Fibroblast of mammary gland (primary cell): ENCODE measurements around the gene TMC1.

Experiments
- DNase-seq: peaks from one replicate; pipeline ENCODE4 v3.0.0-alpha.2; 2010; ENCODE audit warnings: low read depth
- H3K4me3 ChIP-seq: 2 replicates; pipeline ENCODE4 v1.5.1; 2011; ENCODE audit warnings: low read depth, mild to moderate bottlenecking, low read length, moderate library complexity; ENCODE audit not compliant: control insufficient read depth
- CTCF ChIP-seq: conservative IDR thresholded peaks from 2 replicates; pipeline ENCODE4 v1.5.1; 2011; ENCODE audit warnings: low read depth, low read length, inconsistent platforms; ENCODE audit not compliant: control insufficient read depth, insufficient read depth

TMC1 gene

GRCh38 chr9:72661401-72662135 is 140.2 kb downstream of the TMC1 start:
- peak; percentile 73 for DNase-seq
- no peak overlapping the region for H3K4me3 ChIP-seq
- TF ChIP-seq CTCF: no peak

- TF ChIP-seq CTCF: no peak
- H3K4me3 ChIP-seq: no peak overlapping the region
- DNase-seq: peak; percentile 72
Measured at GRCh38 chr9:72665421-72665820, 144.0 kb downstream of the TMC1 start.

GRCh38 chr9:72667181-72667580 is 145.8 kb downstream of the TMC1 start:
- DNase-seq: no peak
- no peak overlapping the region for H3K4me3 ChIP-seq
- TF ChIP-seq CTCF: no peak

GRCh38 chr9:72674961-72675360 is 153.6 kb downstream of the TMC1 start:
- no peak for TF ChIP-seq CTCF
- no peak for DNase-seq
- no peak overlapping the region for H3K4me3 ChIP-seq

- DNase-seq: peak; percentile 31
- H3K4me3 ChIP-seq: no peak overlapping the region
- TF ChIP-seq CTCF: no peak
Measured at GRCh38 chr9:72675586-72675985, 154.2 kb downstream of the TMC1 start.

- no peak for DNase-seq
- no peak for TF ChIP-seq CTCF
- H3K4me3 ChIP-seq: no peak overlapping the region
Measured at GRCh38 chr9:72680593-72681282, 159.3 kb downstream of the TMC1 start.
